ENCODE data around the gene KRTAP5-5.
"Not testable (repeated sequence)": the region's sequence is repeated elsewhere in the genome, so short reads cannot be mapped to it uniquely, and the experiment has no call there.

Gene KRTAP5-5

GRCh38 chr11:1660111-1660867, 30.7 kb downstream of the KRTAP5-5 start:
- DNase-seq = no peak

GRCh38 chr11:1661454-1662269, 32.1 kb downstream of the KRTAP5-5 start:
- not testable (repeated sequence) for DNase-seq

- DNase-seq = not testable (repeated sequence)
Measured at GRCh38 chr11:1662699-1663283, 33.2 kb downstream of the KRTAP5-5 start.

- no peak for DNase-seq
Measured at GRCh38 chr11:1665313-1665712, 35.7 kb downstream of the KRTAP5-5 start.

- no peak for DNase-seq
Measured at GRCh38 chr11:1667121-1667850, 37.7 kb downstream of the KRTAP5-5 start.

GRCh38 chr11:1667906-1668305, 38.3 kb downstream of the KRTAP5-5 start:
- no peak for DNase-seq

GRCh38 chr11:1668911-1669473, 39.4 kb downstream of the KRTAP5-5 start:
- no peak for DNase-seq

- DNase-seq = no peak
Measured at GRCh38 chr11:1669546-1670218, 40.1 kb downstream of the KRTAP5-5 start.

GRCh38 chr11:1670457-1670856, 40.9 kb downstream of the KRTAP5-5 start:
- not testable (repeated sequence) for DNase-seq

- no peak for DNase-seq
Measured at GRCh38 chr11:1670905-1671371, 41.4 kb downstream of the KRTAP5-5 start.

- no peak for DNase-seq
Measured at GRCh38 chr11:1671658-1672057, 42.1 kb downstream of the KRTAP5-5 start.

- no peak for DNase-seq
Measured at GRCh38 chr11:1672613-1673350, 43.2 kb downstream of the KRTAP5-5 start.

- no peak for DNase-seq
Measured at GRCh38 chr11:1673446-1674172, 44.0 kb downstream of the KRTAP5-5 start.

- DNase-seq = no peak
Measured at GRCh38 chr11:1674173-1675131, 44.9 kb downstream of the KRTAP5-5 start.

- no peak for DNase-seq
Measured at GRCh38 chr11:1675536-1676228, 46.1 kb downstream of the KRTAP5-5 start.

- DNase-seq = no peak
Measured at GRCh38 chr11:1676229-1676740, 46.7 kb downstream of the KRTAP5-5 start.

- no peak for DNase-seq
Measured at GRCh38 chr11:1679881-1680280, 50.3 kb downstream of the KRTAP5-5 start.

Measured in NCI-H1092 (cell line).